IMR-90 (cell line): Measurements from ENCODE around the gene MR1. TPM values are rescaled to one million over a fixed set of nuclear protein-coding genes. Genes with fewer than 3 reads are reported as not detected.

Experiments
- ATAC-seq: fragments of 200-7000 bp; cut with Tn5 transposase; 2 replicates; pipeline ENCODE4 v1.9.1; 2020; ENCODE audit warnings: low read depth, mild to moderate bottlenecking, moderate library complexity
- BruUV-seq: library from RNA; stranded (reverse); fragments of 400-500 nt; replicated peaks from 2 replicates; lab custom pipeline; 2021; lab: Mats Ljungman, UMichigan
- CTCF ChIA-PET: fragments of 300-600 bp; formaldehyde crosslinking; extraction: SDS; loops from one replicate; lab custom pipeline; 2021; ENCODE audit warnings: antibody characterized with exemption; lab: Yijun Ruan, JAX
- POLR2A ChIA-PET: fragments of 300-600 bp; sonication (Branson Sonifier 250); formaldehyde crosslinking; loops from one replicate; lab custom pipeline; 2022; ENCODE audit warnings: antibody characterized with exemption; ENCODE audit not compliant: unreplicated experiment; lab: Charles Lee
- DNase-seq: peaks from one replicate; pipeline ENCODE4 v3.0.0; 2013
- H2AFZ ChIP-seq: replicated peaks from 2 replicates; pipeline ENCODE3; 2013; ENCODE audit warnings: low read length, mild to moderate bottlenecking; ENCODE audit not compliant: poor library complexity
- H2AK5ac ChIP-seq: 2 replicates; pipeline ENCODE4 v1.6.1; 2013; ENCODE audit warnings: low read depth, low read length, inconsistent platforms
- H2AK9ac ChIP-seq: replicated peaks from 2 replicates; pipeline ENCODE3; 2013; ENCODE audit warnings: mild to moderate bottlenecking, low read depth, low read length, moderate library complexity; ENCODE audit not compliant: poor library complexity
- H2BK120ac ChIP-seq: 2 replicates; pipeline ENCODE4 v1.6.1; 2013; ENCODE audit warnings: low read depth, low read length, inconsistent platforms
- H2BK15ac ChIP-seq: 3 replicates; pipeline ENCODE4 v1.6.1; 2013; ENCODE audit warnings: low read depth, low read length, inconsistent platforms
- H2BK20ac ChIP-seq: 2 replicates; pipeline ENCODE4 v1.6.1; 2013; ENCODE audit warnings: low read depth, mild to moderate bottlenecking, inconsistent platforms, low read length, moderate library complexity
- H2BK5ac ChIP-seq: 2 replicates; pipeline ENCODE4 v1.6.1; 2013; ENCODE audit warnings: mild to moderate bottlenecking, low read depth, low read length, inconsistent platforms; ENCODE audit not compliant: poor library complexity, severe bottlenecking
- H3K14ac ChIP-seq: replicated peaks from 2 replicates; pipeline ENCODE4 v1.6.1; 2013; ENCODE audit warnings: low read depth, low read length, inconsistent platforms
- H3K18ac ChIP-seq: 2 replicates; pipeline ENCODE4 v1.6.1; 2013; ENCODE audit warnings: low read depth, low read length, control low read depth
- H3K23ac ChIP-seq: 2 replicates; pipeline ENCODE4 v1.6.1; 2013; ENCODE audit warnings: low read depth, low read length, inconsistent platforms
- H3K27ac ChIP-seq: 2 replicates; pipeline ENCODE4 v1.5.1; 2013; ENCODE audit warnings: mild to moderate bottlenecking, control low read depth, low read length; ENCODE audit not compliant: insufficient read depth
- H3K27me3 ChIP-seq: 2 replicates; pipeline ENCODE4 v1.6.1; 2013; ENCODE audit warnings: low read length; ENCODE audit not compliant: control insufficient read depth, insufficient read depth
- H3K36me3 ChIP-seq: 2 replicates; pipeline ENCODE4 v1.6.1; 2013; ENCODE audit warnings: low read length, mixed read lengths; ENCODE audit not compliant: control insufficient read depth, insufficient read depth
- H3K4ac ChIP-seq: 2 replicates; pipeline ENCODE4 v1.6.1; 2013; ENCODE audit warnings: low read depth, low read length, inconsistent platforms
- H3K4me1 ChIP-seq: 2 replicates; pipeline ENCODE4 v1.6.1; 2013; ENCODE audit warnings: low read length, mixed read lengths; ENCODE audit not compliant: control insufficient read depth, insufficient read depth
- H3K4me2 ChIP-seq: 2 replicates; pipeline ENCODE4 v1.6.1; 2013; ENCODE audit warnings: low read depth, mild to moderate bottlenecking, control low read depth, low read length, moderate library complexity
- H3K4me3 ChIP-seq: 2 replicates; pipeline ENCODE4 v1.5.1; 2013; ENCODE audit warnings: low read depth, mild to moderate bottlenecking, control low read depth, low read length, moderate library complexity; ENCODE audit not compliant: insufficient read depth
- H3K56ac ChIP-seq: 2 replicates; pipeline ENCODE4 v1.6.1; 2013; ENCODE audit warnings: low read length, inconsistent platforms; ENCODE audit not compliant: insufficient read depth; ENCODE audit errors: extremely low read depth
- H3K79me1 ChIP-seq, 2 experiments: 2 replicates each; pipeline ENCODE4 v1.6.1; 2013; ENCODE audit warnings: low read length in 2 of 2, inconsistent platforms in 1 of 2, low read depth in 1 of 2
- H3K9ac ChIP-seq: 2 replicates; pipeline ENCODE4 v1.6.1; 2013; ENCODE audit warnings: low read depth, low read length, control low read depth
- H3K9me1 ChIP-seq: 2 replicates; pipeline ENCODE4 v1.6.1; 2013; ENCODE audit warnings: low read length, inconsistent platforms; ENCODE audit not compliant: insufficient read depth
- H3K9me3 ChIP-seq: 2 replicates; pipeline ENCODE4 v1.6.1; 2013; ENCODE audit warnings: low read length; ENCODE audit not compliant: control insufficient read depth, insufficient read depth
- H4K20me1 ChIP-seq: 2 replicates; pipeline ENCODE4 v1.6.1; 2013; ENCODE audit warnings: low read length, inconsistent platforms; ENCODE audit not compliant: insufficient read depth
- H4K5ac ChIP-seq: 2 replicates; pipeline ENCODE4 v1.6.1; 2013; ENCODE audit warnings: mild to moderate bottlenecking, low read depth, low read length, control low read depth
- H4K8ac ChIP-seq, 2 experiments: 2 replicates each; pipeline ENCODE4 v1.6.1; 2013; ENCODE audit warnings: low read depth in 2 of 2, low read length in 2 of 2, control low read depth in 1 of 2, inconsistent platforms in 1 of 2
- H4K91ac ChIP-seq: 2 replicates; pipeline ENCODE4 v1.6.1; 2013; ENCODE audit warnings: low read depth, low read length, inconsistent platforms; ENCODE audit not compliant: insufficient read depth
- BHLHE40 ChIP-seq: fragments of 150-350 bp; IDR thresholded peaks from 2 replicates; pipeline ENCODE4 v1.6.1; 2016; ENCODE audit warnings: mild to moderate bottlenecking, low read depth, low read length
- NFE2L2 ChIP-seq: fragments of 150-350 bp; IDR thresholded peaks from 2 replicates; pipeline ENCODE4 v1.6.1; 2016; ENCODE audit warnings: low read depth, mild to moderate bottlenecking, low read length
- WGBS, 2 experiments: methylation state at CpG; one replicate each; pipeline versions ENCODE4 v1.1.5 to v1.1.7; 2013; ENCODE audit warnings: missing lambda C conversion rate in 2 of 2; ENCODE audit not compliant: insufficient read length in 1 of 2; ENCODE audit errors: extremely low coverage in 2 of 2; 5-methylcytosine and 5-hydroxymethylcytosine counted together
- dilution Hi-C: fragments of 300-500 bp; cut with HindIII; formaldehyde crosslinking; loops from one replicate; pipeline ENCODE4 v1.14.3; 2018; ENCODE audit warnings: low sequenced_read_pairs; ENCODE audit not compliant: unreplicated experiment
- in situ Hi-C: fragments of 300-500 bp; cut with MboI; formaldehyde crosslinking; loops from 3 replicates; pipeline ENCODE4 v1.14.3; 2019; ENCODE audit warnings: low sequenced_read_pairs, inconsistent platforms, mixed read lengths
- intact Hi-C: fragments of 100-400 bp; cut with micrococcal nuclease; formaldehyde crosslinking; loops from 2 replicates; pipeline ENCODE4 v1.10.0; 2022
- polyA plus RNA-seq, 3 experiments: library from polyadenylated mRNA; depleted of rRNA; stranded (reverse); fragments of >200 nt; gene quantifications; 2 replicates each; pipeline ENCODE4 v1.2.3, GENCODE V29; 2012; ENCODE audit warnings: low replicate concordance in 1 of 3
- total RNA-seq: library from RNA; depleted of rRNA; stranded (reverse); fragments of >200 nt; gene quantifications from 2 replicates; pipeline ENCODE4 v1.2.3, GENCODE V29; 2012

Gene MR1
- total and polyA plus RNA-seq, 2 of the 4 experiments (the other 2 are of a cell fraction), result 6.0 to 6.1 TPM

GRCh38 chr1:181014477-181015250, 19.1 kb upstream of the MR1 start:
- Histone ChIP-seq H2BK120ac (no peak overlapping the region), H4K91ac (no peak overlapping the region), H3K9ac (no peak overlapping the region), H3K4me2 (no peak overlapping the region), H3K4ac (no peak overlapping the region), H2AK5ac (no peak overlapping the region), H3K9me3 (no peaks in the 10 kb centered on the region), H3K4me1 (peaks cover 15% of the 10 kb centered on the region), H3K36me3 (0 out of 2 replicates have a peak, but pooled peaks cover 2% of the 10 kb centered on the region), H3K27ac (no peak overlapping the region), H2AK9ac (no peak overlapping the region), H2BK20ac (no peak overlapping the region), H4K8ac (no peak overlapping the region), H3K9me1 (peaks cover 23% of the 10 kb centered on the region), H2BK5ac (no peak overlapping the region), H3K56ac (no peak overlapping the region), H4K5ac (no peak overlapping the region), H2AFZ (no peak overlapping the region), H3K27me3 (no peaks in the 10 kb centered on the region), H3K14ac (peak overlapping the region; percentile 34), H3K4me3 (no peak overlapping the region), H3K79me1 (peaks cover 28 to 86% of the 10 kb centered on the region in 2 experiments), H2BK15ac (no peak overlapping the region), H3K23ac (peak overlapping the region; percentile 12; the same call in 1 of the 2 replicates), H4K20me1 (peaks cover 42% of the 10 kb centered on the region; the same call in 1 of the 2 replicates), H3K18ac (no peak overlapping the region)
- WGBS, 2 experiments, result 100% methylated on average over 1 of the region's 2 CpGs; no CpG with 5 or more reads in 1 of the 2 experiments
- in situ Hi-C loops, result no loop called here
- ATAC-seq (no peak), DNase-seq (no peak)
- intact Hi-C loops, result no loop called here
- BruUV-seq, result no TSS peak
- ChIA-PET POLR2A (no interaction called here), CTCF (no interaction called here)
- dilution Hi-C loops, result no loop called here
- no peak for TF ChIP-seq BHLHE40
- no peak for TF ChIP-seq NFE2L2
